LHCN-M2 (cell line): Measurements from ENCODE around the gene DNAH10. TPM values are rescaled to one million over a fixed set of nuclear protein-coding genes. Genes with fewer than 3 reads are reported as not detected.
A peak's percentile ranks its signal among the peaks of the same experiment; 100 is the strongest.

Experiments
- DNase-seq: peaks from one replicate; pipeline ENCODE4 v3.0.0-alpha.2; 2012; ENCODE audit warnings: low read depth
- total RNA-seq: library from RNA; depleted of rRNA; stranded (reverse); fragments of >200 nt; gene quantifications from 2 replicates; pipeline ENCODE4 v1.2.3, GENCODE V29; 2014

DNAH10 gene
- total RNA-seq, 1 experiment from 2014 or later = under 0.01 TPM

- no peak for DNase-seq
Observed at GRCh38 chr12:123933214-123933613, 171.1 kb downstream of the DNAH10 start.

GRCh38 chr12:123934016-123934620 lies 172.0 kb downstream of the DNAH10 start:
- no peak for DNase-seq

- peak; percentile 70 for DNase-seq
Observed at GRCh38 chr12:123934829-123935228, 172.7 kb downstream of the DNAH10 start.

GRCh38 chr12:123935956-123936355 lies 173.9 kb downstream of the DNAH10 start:
- DNase-seq = no peak

GRCh38 chr12:123936471-123936870 lies 174.4 kb downstream of the DNAH10 start:
- DNase-seq = no peak

- no peak for DNase-seq
Observed at GRCh38 chr12:123936956-123937706, 175.0 kb downstream of the DNAH10 start.

- DNase-seq = no peak
Observed at GRCh38 chr12:123937707-123938591, 175.8 kb downstream of the DNAH10 start.

- no peak for DNase-seq
Observed at GRCh38 chr12:123938679-123939480, 176.8 kb downstream of the DNAH10 start.

GRCh38 chr12:123939716-123940626 lies 177.9 kb downstream of the DNAH10 start:
- no peak for DNase-seq

GRCh38 chr12:123940627-123940966 lies 178.5 kb downstream of the DNAH10 start:
- DNase-seq = no peak

GRCh38 chr12:123941000-123941399 lies 178.9 kb downstream of the DNAH10 start:
- no peak for DNase-seq

GRCh38 chr12:123941624-123942237 lies 179.6 kb downstream of the DNAH10 start:
- DNase-seq = no peak

GRCh38 chr12:123942238-123942653 lies 180.1 kb downstream of the DNAH10 start:
- DNase-seq = peak; percentile 97

- DNase-seq = peak; percentile 76
Observed at GRCh38 chr12:123942911-123943648, 181.0 kb downstream of the DNAH10 start.

GRCh38 chr12:123943816-123944215 lies 181.7 kb downstream of the DNAH10 start:
- DNase-seq = peak; percentile 11

GRCh38 chr12:123944696-123945095 lies 182.6 kb downstream of the DNAH10 start:
- DNase-seq = no peak

- DNase-seq = no peak
Observed at GRCh38 chr12:123945287-123946151, 183.4 kb downstream of the DNAH10 start.

GRCh38 chr12:123946152-123946515 lies 184.0 kb downstream of the DNAH10 start:
- no peak for DNase-seq
